GM10248 (cell line): ENCODE results near the gene JAKMIP1.

Source experiments
- CTCF ChIA-PET: fragments of 300-600 bp; sonication (Branson Sonifier 250); formaldehyde crosslinking; extraction: SDS; loops from one replicate; lab custom pipeline; 2021; ENCODE audit warnings: antibody characterized with exemption; lab: Yijun Ruan, JAX
- POLR2A ChIA-PET: fragments of 350-650 bp; sonication (Branson Sonifier 250); formaldehyde crosslinking; extraction: SDS; loops from one replicate; lab custom pipeline; 2020; ENCODE audit warnings: antibody characterized with exemption; lab: Yijun Ruan, JAX
- DNase-seq: peaks from one replicate; pipeline ENCODE4 v3.0.0; 2012; ENCODE audit errors: extremely low spot score
- CTCF ChIP-seq: IDR thresholded peaks from 2 replicates; pipeline ENCODE4 v1.5.1; 2012; ENCODE audit warnings: mild to moderate bottlenecking, low read depth; ENCODE audit errors: extremely low read depth, missing control alignments, control extremely low read depth

JAKMIP1 gene

GRCh38 chr4:6027392-6027791 lies 173.0 kb downstream of the JAKMIP1 start:
- no peak for DNase-seq
- CTCF ChIA-PET: interaction anchor here (1.0 to 1.4 kb wide), 2 partner anchors 29 to 300 kb away, joined by 3 to 5 read pairs; no protein-coding TSS in a partner anchor
- POLR2A ChIA-PET: no interaction called here
- no peak for TF ChIP-seq CTCF

DNA sequence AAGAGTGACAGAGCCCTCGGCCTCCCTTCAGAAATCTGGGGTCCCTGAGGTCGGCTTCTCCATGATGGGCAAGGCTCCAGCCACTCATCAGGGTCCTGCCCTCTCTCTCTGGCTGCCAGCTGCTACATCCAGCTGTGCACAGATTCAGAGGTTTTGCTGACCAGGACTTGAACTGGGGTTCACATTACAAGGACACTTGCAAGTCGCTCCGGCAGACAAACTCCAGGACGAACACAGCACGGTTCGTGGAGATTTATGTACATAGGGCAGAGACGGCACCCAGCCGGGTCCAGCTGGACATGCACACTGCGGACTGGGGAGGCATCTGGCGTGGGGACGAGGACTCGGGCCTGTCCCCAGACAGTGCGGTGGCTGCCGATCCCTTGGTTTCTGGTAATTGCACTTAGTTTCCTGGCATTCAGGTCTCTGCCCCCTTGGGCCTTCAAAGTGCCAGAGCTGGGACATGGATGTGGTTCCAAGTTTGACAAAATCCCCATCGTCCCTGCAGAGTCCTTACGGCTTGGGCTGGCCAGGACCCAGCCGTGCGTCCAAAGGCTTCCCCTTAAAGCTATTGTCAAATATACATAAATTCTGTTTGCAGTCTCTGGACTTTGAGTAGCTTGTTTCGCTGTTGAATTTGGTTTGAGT lies 175.9 kb downstream of the JAKMIP1 start:
- POLR2A ChIA-PET: no interaction called here
- CTCF ChIA-PET: interaction anchor here (3.1 kb wide), 1 partner anchor 26 kb away, joined by 14 read pairs; no protein-coding TSS in a partner anchor
- no peak for DNase-seq

GRCh38 chr4:6023731-6024130 lies 176.6 kb downstream of the JAKMIP1 start:
- POLR2A ChIA-PET: no interaction called here
- CTCF ChIA-PET: interaction anchor here (3.1 kb wide), 1 partner anchor 26 kb away, joined by 14 read pairs; no protein-coding TSS in a partner anchor
- DNase-seq: no peak
- no peak for TF ChIP-seq CTCF

More for the DNA sequence above, 175.9 kb downstream of the JAKMIP1 start:
- TF ChIP-seq CTCF: no peak

DNA sequence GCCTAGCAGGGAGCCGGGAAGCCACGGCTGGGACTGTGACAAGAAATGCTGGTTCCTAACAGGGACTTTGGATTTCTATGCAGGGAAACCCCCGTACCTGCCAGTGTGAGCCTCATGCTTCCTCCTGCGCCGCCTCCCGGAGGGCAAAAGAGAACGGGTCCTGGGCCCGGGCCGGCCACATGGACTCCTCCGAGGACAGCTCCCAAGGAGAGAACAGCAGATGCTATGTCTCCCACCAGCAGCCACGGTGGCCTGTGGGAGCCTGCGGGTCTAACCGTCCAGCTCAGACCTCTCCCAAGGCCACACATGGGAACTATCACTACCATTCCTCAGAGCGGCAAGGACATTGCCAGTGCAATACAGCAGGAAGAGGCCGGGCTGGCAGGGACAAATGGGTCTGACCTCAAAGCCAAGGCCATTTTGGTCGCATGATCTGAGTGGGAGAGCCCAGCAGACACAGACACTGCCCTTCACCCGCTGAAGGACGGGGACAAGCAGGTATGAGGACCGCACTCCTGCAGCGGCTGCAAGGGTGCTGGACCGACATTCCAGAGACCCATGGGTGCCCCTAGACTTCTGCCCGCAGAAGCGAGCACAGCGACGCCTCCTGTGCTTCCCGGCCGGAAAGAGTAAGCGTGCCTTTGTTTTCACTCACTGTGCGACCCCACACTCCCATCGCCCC lies 177.6 kb downstream of the JAKMIP1 start:
- ChIA-PET CTCF (interaction anchor here (1.2 to 3.1 kb wide), 2 partner anchors 8 to 25 kb away, joined by 3 to 14 read pairs; no protein-coding TSS in a partner anchor), POLR2A (no interaction called here)
- no peak for DNase-seq
- no peak for TF ChIP-seq CTCF

DNA sequence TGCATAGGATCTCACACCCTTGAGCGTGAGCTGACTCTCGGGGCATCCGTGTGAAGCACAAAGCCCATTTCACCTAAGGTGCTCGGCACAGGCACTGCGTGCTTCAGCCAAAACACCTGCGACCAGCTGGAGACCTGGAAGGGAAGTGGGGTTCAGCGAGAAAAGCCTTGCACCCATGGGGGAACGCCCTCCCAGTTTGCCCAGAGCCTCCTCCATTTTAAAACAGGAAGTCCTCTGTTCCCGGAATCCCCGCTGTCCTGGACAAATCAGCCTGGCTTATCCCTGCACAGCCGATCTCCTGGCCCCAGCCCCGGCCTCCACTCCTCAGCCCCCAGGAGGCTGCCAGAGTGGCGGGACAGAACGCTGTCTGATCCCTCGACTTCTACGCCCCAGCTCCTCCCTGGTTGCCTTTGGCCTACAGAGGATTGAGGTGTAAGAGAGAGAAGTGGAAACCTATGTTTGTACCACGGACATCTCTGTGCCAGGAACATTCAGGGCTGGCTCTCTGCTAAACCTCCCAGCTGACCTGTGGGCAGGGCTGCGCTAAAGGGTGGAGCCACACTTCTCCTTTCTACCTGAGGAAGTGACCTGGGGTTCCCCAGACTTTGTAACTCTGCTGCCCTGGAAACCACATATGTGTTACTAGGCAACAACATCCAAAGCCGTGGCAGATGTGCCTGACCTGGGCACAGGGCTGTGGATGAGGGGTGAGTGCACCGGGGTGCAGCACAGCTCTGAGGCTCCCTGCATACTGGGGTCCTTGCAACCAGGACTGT lies 178.3 kb downstream of the JAKMIP1 start:
- TF ChIP-seq CTCF: no peak
- POLR2A ChIA-PET: no interaction called here
- no peak for DNase-seq
- CTCF ChIA-PET: interaction anchor here (1.2 to 3.1 kb wide), 2 partner anchors 9 to 24 kb away, joined by 3 to 14 read pairs; no protein-coding TSS in a partner anchor

- DNase-seq: no peak
- ChIA-PET CTCF (interaction anchor here (0.7 to 4.0 kb wide), 9 partner anchors 11 to 230 kb away, joined by 3 to 44 read pairs (median 4); no protein-coding TSS in a partner anchor), POLR2A (no interaction called here)
- TF ChIP-seq CTCF: no peak
Measured at GRCh38 chr4:6020613-6021012, 179.7 kb downstream of the JAKMIP1 start.
